HCT116 (cell line): ENCODE measurements around the gene S100P. TPM values are rescaled to one million over a fixed set of nuclear protein-coding genes. Genes with fewer than 3 reads are reported as not detected.

Experiments used
- ATAC-seq: fragments of 200-7000 bp; cut with Tn5 transposase; 2 replicates; pipeline ENCODE4 v1.9.1; 2020; ENCODE audit warnings: mild to moderate bottlenecking, moderate library complexity
- BruUV-seq: library from RNA; stranded (reverse); fragments of 400-500 nt; replicated peaks from 2 replicates; lab custom pipeline; 2021; lab: Mats Ljungman, UMichigan
- CTCF ChIA-PET: fragments of 300-600 bp; sonication (Branson Sonifier 250); formaldehyde crosslinking; loops from one replicate; lab custom pipeline; 2021; ENCODE audit warnings: antibody characterized with exemption; lab: Charles Lee
- POLR2A ChIA-PET: fragments of 300-600, 350-600 bp; sonication (Branson Sonifier 250); formaldehyde crosslinking; loops from one replicate; lab custom pipeline; 2021; ENCODE audit warnings: antibody characterized with exemption; lab: Charles Lee
- RAD21 ChIA-PET, 2 experiments: fragments of 300-600 bp; sonication (Branson Sonifier 250); formaldehyde crosslinking; loops; one replicate each; lab custom pipeline; 2023; ENCODE audit warnings: low total read pairs in 2 of 2; ENCODE audit not compliant: uncharacterized antibody in 2 of 2, unreplicated experiment in 2 of 2, low non-redundant PET in 1 of 2; lab: Charles Lee
- DNase-seq: peaks from one replicate; pipeline ENCODE4 v3.0.0-alpha.2; 2010; ENCODE audit warnings: low read depth, low spot score
- H2AFZ ChIP-seq: fragments of 200-600 bp; shearing (Covaris generic), sonication (generic); 2 replicates; pipeline ENCODE4 v1.6.1; 2017; ENCODE audit warnings: low read depth, mixed run types, mixed read lengths, antibody characterized with exemption, low read length; ENCODE audit not compliant: poor library complexity, severe bottlenecking
- H3K27ac ChIP-seq: 2 replicates; pipeline ENCODE4 v1.5.1; 2012; ENCODE audit warnings: low read depth, low read length
- H3K27me3 ChIP-seq: fragments of 200-600 bp; sonication (generic); 2 replicates; pipeline ENCODE4 v1.6.1; 2016; ENCODE audit warnings: mixed run types, low read length, mixed read lengths; ENCODE audit not compliant: insufficient read depth
- H3K36me3 ChIP-seq, 2 experiments: fragments of 200-500 bp in 1 of 2; fragments of 200-600 bp in 1 of 2; sonication (Bioruptor generic) in 1 of 2; sonication (generic) in 1 of 2; 2 replicates each; pipeline versions ENCODE4 v1.5.1 to v1.6.1; 2014 to 2016; ENCODE audit warnings: low read length in 2 of 2, inconsistent platforms in 1 of 2, mixed read lengths in 1 of 2, mixed run types in 1 of 2; ENCODE audit not compliant: insufficient read depth in 2 of 2, control insufficient read depth in 1 of 2
- H3K4me1 ChIP-seq, 2 experiments: fragments of 200-600 bp in 1 of 2; sonication (generic) in 1 of 2; 2 replicates each; pipeline versions ENCODE4 v1.5.1 to v1.6.1; 2012 to 2017; ENCODE audit warnings: low read length in 2 of 2, inconsistent platforms in 1 of 2, mild to moderate bottlenecking in 1 of 2, mixed read lengths in 1 of 2, mixed run types in 1 of 2, moderate library complexity in 1 of 2; ENCODE audit not compliant: insufficient read depth in 2 of 2, control insufficient read depth in 1 of 2
- H3K4me2 ChIP-seq: fragments of 200-600 bp; sonication (generic); 2 replicates; pipeline ENCODE4 v1.6.1; 2017; ENCODE audit warnings: mixed run types, low read length, mixed read lengths
- H3K4me3 ChIP-seq, 2 experiments: fragments of 200-600 bp in 1 of 2; sonication (generic) in 1 of 2; replicated peaks in 1 of 2; 2 replicates each; pipeline ENCODE4 v1.5.1; 2011 to 2016; ENCODE audit warnings: low read length in 2 of 2, control low read depth in 1 of 2, low read depth in 1 of 2, mild to moderate bottlenecking in 1 of 2, mixed read lengths in 1 of 2, mixed run types in 1 of 2
- H3K79me2 ChIP-seq: fragments of 200-600 bp; sonication (generic); 2 replicates; pipeline ENCODE4 v1.6.1; 2017; ENCODE audit warnings: mild to moderate bottlenecking, mixed run types, low read length, moderate library complexity, mixed read lengths; ENCODE audit not compliant: insufficient read depth
- H3K9ac ChIP-seq: fragments of 200-600 bp; sonication (generic); 2 replicates; pipeline ENCODE4 v1.6.1; 2016; ENCODE audit warnings: low read length, mixed read lengths
- H3K9me2 ChIP-seq: fragments of 200-600 bp; sonication (generic), shearing (Covaris generic); 2 replicates; pipeline ENCODE4 v1.6.1; 2017; ENCODE audit warnings: mixed run types, mild to moderate bottlenecking, moderate library complexity; ENCODE audit not compliant: insufficient read depth
- H3K9me3 ChIP-seq, 2 experiments: fragments of 200-500 bp in 1 of 2; fragments of 200-600 bp in 1 of 2; sonication (Bioruptor generic) in 1 of 2; sonication (generic) in 1 of 2; 2 replicates each; pipeline ENCODE4 v1.6.1; 2014 to 2017; ENCODE audit warnings: low read length in 2 of 2, mixed read lengths in 2 of 2, inconsistent platforms in 1 of 2, low read depth in 1 of 2, mild to moderate bottlenecking in 1 of 2, mixed run types in 1 of 2, moderate library complexity in 1 of 2; ENCODE audit not compliant: control insufficient read depth in 1 of 2, insufficient read depth in 1 of 2
- H4K20me1 ChIP-seq: fragments of 200-600 bp; sonication (generic), shearing (Covaris generic); 2 replicates; pipeline ENCODE4 v1.6.1; 2017; ENCODE audit warnings: mixed run types, mild to moderate bottlenecking, moderate library complexity; ENCODE audit not compliant: insufficient read depth
- EGR1 ChIP-seq: IDR thresholded peaks from 2 replicates; pipeline ENCODE4 v1.6.1; 2012; ENCODE audit warnings: low read depth
- EZH2 ChIP-seq: fragments of 200-600 bp; sonication (generic); IDR thresholded peaks from 2 replicates; pipeline ENCODE4 v1.6.1; 2017; ENCODE audit warnings: antibody characterized with exemption, mixed run types
- EZH2phosphoT487 ChIP-seq: fragments of 200-600 bp; IDR thresholded peaks from 2 replicates; pipeline ENCODE4 v1.6.1; 2018; ENCODE audit warnings: antibody characterized with exemption, borderline replicate concordance
- POLR2AphosphoS5 ChIP-seq: IDR thresholded peaks from 2 replicates; pipeline ENCODE4 v1.6.1; 2011; ENCODE audit warnings: mild to moderate bottlenecking, low read depth, low read length, moderate library complexity
- YY1 ChIP-seq: IDR thresholded peaks from 2 replicates; pipeline ENCODE4 v1.6.1; 2011; ENCODE audit warnings: low read length, low read depth, moderate library complexity, mild to moderate bottlenecking; ENCODE audit not compliant: insufficient replicate concordance; ENCODE audit errors: extremely low read depth
- intact Hi-C: fragments of 100-400 bp; cut with micrococcal nuclease; formaldehyde crosslinking; loops from 2 replicates; pipeline ENCODE4 v1.10.0; 2022
- total RNA-seq: library from RNA; stranded (reverse); gene quantifications from one replicate; pipeline ENCODE4 v1.2.1, GENCODE V29; 2021; ENCODE audit not compliant: unreplicated experiment
- TF ChIP-seq, protein P1 (sequence below): IDR thresholded peaks from 2 replicates; pipeline ENCODE4 v1.6.1; 2012
- TF ChIP-seq, protein P2 (sequence below): IDR thresholded peaks from 2 replicates; pipeline ENCODE4 v1.6.1; 2011; ENCODE audit warnings: mild to moderate bottlenecking, low read length, moderate library complexity; ENCODE audit not compliant: insufficient replicate concordance; ENCODE audit errors: extremely low read depth

The S100P gene
- total RNA-seq, 1 experiment from 2014 or later, result 4.1 TPM

DNA sequence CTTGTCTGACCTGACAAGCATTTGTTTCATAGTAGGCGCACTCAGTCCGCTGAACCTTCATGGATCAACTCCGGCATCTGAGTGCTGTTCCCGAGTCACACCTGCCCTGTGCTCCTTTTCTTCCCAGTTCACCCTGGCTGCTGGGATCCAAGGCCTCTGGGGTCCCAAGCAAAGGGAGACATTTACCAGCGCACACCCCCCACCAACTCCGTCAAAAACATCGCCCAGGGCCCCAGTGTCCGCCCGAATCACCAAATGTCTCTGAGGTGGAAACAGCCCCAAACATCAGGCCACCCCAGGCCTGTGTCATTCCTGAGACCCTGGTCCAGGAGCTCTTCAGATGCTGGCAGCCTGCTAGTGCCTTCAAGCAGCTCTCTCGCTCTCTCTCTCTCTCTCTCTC lies 27.4 kb downstream of the S100P start (continued):
- TF ChIP-seq EGR1, result no peak
- TF ChIP-seq, protein P1, sequence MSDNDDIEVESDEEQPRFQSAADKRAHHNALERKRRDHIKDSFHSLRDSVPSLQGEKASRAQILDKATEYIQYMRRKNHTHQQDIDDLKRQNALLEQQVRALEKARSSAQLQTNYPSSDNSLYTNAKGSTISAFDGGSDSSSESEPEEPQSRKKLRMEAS, result no peak

DNA sequence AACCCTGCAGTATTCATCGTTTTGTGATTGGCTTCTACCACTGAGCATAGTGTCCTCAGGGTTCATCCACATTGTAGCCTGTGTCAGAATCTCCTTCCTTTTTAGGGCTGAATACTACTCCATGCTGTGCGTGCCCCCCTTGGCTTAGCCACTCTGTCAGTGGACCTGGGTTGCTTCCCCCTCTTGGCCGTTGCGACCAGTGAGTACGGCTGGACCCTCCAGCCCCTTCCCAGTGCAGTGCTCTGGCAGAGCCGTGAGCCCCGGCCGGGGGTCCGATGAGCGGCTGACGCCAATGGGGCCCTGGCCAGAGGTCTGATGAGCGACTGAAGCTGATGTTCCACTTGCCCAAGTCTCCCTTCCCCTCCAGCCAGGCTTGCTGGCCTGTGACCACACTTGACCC lies 29.2 kb downstream of the S100P start:
- Histone ChIP-seq H3K9me2 (no peaks in the 10 kb centered on the region), H3K36me3 (no peaks in the 10 kb centered on the region), H3K4me2 (no peak overlapping the region), H3K9me3 (no peaks in the 10 kb centered on the region), H3K9ac (no peak overlapping the region), H3K4me1 (peaks cover 0 to 5% of the 10 kb centered on the region in 2 experiments; a peak in 1 of 4 replicates), H3K4me3 (no peak overlapping the region), H3K27ac (no peak overlapping the region), H3K27me3 (no peaks in the 10 kb centered on the region), H2AFZ (no peak overlapping the region), H4K20me1 (no peaks in the 10 kb centered on the region)
- POLR2A ChIA-PET, result no interaction called here
- RAD21 ChIA-PET, result no interaction called here
- intact Hi-C loops, result loop anchor here (5.0 to 10.0 kb wide), 2 partner anchors 252 to 464 kb away; no protein-coding TSS in a partner anchor
- DNase-seq (no peak), ATAC-seq (no peak)
- no TSS peak for BruUV-seq
- TF ChIP-seq EGR1, result no peak
- TF ChIP-seq, protein P1, result no peak
- TF ChIP-seq EZH2phosphoT487, result no peak
- no peak for TF ChIP-seq POLR2AphosphoS5
- TF ChIP-seq YY1, result no peak
- TF ChIP-seq EZH2, result no peak
- TF ChIP-seq, protein P2, sequence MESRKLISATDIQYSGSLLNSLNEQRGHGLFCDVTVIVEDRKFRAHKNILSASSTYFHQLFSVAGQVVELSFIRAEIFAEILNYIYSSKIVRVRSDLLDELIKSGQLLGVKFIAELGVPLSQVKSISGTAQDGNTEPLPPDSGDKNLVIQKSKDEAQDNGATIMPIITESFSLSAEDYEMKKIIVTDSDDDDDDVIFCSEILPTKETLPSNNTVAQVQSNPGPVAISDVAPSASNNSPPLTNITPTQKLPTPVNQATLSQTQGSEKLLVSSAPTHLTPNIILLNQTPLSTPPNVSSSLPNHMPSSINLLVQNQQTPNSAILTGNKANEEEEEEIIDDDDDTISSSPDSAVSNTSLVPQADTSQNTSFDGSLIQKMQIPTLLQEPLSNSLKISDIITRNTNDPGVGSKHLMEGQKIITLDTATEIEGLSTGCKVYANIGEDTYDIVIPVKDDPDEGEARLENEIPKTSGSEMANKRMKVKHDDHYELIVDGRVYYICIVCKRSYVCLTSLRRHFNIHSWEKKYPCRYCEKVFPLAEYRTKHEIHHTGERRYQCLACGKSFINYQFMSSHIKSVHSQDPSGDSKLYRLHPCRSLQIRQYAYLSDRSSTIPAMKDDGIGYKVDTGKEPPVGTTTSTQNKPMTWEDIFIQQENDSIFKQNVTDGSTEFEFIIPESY, result no peak
- TF ChIP-seq, all 23 proteins: peak for 0
- no peaks in the 10 kb centered on the region for H3K79me2 ChIP-seq
- CTCF ChIA-PET, result no interaction called here
